Astrocyte of the hippocampus (primary cell): ENCODE measurements around the gene LIN37.
"Not testable (repeated sequence)": the region's sequence is repeated elsewhere in the genome, so short reads cannot be mapped to it uniquely, and the experiment has no call there.

ENCODE experiments used
- DNase-seq: peaks from one replicate; pipeline ENCODE4 v3.0.0; 2011; ENCODE audit warnings: low read depth, low spot score

Gene LIN37

DNA sequence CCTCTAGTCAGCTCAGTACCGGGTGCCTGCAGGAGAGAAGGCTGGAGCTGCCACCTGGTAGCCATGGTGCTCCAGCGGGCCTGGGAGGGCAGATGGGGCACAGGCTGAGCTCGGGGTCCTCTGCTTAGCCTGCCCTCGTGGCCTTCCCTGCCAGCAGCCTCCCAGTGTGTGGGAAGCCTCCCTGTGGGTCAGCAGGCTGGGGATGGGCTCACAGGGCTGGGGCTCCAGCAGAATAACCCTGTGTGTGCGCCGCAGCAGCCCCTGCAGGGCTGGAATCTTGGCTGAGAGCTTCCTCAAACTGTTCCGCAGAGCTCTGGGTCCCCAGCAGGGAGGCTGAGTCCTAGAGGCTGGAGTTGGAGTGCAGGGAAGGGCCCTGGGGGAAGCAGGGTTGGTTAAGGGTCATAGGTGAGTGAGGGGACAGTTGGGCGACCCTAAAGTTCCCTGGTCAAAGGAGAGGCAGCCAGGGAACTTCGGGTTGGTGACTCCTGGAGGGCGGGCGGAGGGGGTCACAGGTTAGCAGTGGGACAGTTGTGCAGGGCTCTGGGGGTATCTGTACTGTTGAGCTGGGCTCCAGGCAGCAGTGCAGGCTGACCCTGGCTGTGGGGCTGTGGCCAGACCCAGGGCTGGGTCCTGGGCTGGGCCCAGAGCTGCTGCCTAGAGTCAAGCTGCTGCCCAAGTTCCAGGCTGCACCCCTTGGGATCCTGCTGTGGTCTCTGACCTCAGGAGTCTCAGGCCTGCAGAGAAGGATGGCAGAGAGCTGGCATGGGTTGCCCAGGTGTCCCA lies 41.0 kb downstream of the LIN37 start:
- DNase-seq = no peak

DNA sequence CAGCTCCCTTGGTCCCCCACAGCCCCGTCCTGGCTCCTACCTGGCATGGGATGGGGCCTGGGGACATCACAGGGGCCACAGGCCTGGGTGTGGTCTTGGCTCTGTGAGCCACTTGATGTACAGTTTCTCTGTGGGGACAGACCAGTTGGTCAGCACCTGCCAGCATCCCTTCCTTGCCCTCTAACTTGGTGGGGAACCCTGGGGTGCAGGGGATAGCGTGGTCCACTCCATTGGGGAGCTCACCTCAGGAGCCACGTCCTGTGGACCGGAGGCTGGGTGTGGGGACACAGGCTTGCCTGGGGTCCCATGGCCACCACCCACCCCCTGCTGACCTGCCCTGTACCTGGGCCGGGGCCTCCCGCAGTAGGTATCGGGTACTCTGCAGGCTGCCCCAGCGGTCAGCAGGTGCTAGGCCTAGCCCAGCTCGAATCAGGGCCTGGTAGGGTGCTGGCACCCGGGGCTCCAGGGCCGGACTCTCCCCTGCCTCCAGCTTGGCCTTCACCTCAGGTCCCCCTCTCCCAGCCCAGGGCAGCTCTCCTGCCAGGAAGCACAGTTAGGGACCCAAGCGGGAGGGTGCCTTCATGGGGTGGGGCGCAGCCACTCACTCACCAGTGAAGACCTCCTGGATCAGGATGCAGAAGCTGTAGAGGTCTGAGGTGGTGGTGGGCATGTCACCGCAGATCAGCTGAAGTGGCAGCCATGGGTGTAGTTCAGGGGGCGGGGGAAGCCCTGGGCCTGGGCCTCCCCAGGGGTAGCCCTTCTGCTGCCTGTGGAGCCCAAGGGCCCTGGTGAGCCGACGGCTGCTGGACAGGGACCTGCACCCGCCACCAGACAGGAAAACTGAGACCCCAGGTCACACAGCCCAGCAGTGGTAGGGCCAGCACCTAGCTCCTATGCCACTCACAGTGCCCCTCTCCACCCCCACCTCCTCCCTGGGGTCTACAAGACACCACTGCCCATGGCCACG lies 41.9 kb downstream of the LIN37 start:
- no peak for DNase-seq

DNA sequence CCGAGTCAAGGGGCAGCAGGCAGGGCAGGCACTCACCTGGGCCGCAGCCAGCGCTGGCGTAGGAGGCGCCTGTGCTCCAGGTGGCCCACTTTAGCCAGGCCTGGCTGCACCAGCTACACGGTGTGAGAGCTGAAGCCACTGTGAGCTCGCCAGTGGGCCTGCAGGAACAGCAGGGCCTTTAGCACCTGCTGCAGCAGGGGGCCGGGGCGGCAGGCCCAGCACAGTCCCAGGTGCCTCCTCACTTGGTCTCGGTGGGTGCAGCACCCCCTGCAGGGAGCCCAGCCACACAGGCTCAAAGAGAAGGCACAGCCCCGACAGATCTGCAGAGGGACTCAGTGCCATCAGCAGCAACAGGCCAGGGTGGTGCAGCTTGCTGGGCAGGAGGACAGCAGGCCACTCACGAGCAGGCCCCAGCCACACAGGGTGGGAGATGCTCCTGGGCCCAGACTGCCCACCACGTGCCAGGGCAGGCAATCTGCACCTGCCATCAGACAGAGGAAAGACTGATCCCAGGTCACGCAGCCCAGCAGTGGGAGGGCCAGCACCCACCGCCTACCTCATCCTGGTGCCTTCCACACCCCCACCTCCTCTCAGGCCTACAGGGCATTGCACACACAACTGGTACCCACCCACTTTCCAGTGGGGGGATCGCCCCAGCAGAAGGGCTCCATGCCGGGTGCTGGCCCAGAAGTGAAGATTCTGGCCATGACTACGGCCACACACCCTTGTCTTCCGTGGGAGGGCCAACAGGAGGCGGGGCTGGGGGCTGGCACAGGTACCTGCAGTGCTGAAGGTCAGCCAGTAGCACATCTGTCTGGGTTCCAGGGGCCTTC lies 42.8 kb downstream of the LIN37 start:
- DNase-seq = no peak

DNA sequence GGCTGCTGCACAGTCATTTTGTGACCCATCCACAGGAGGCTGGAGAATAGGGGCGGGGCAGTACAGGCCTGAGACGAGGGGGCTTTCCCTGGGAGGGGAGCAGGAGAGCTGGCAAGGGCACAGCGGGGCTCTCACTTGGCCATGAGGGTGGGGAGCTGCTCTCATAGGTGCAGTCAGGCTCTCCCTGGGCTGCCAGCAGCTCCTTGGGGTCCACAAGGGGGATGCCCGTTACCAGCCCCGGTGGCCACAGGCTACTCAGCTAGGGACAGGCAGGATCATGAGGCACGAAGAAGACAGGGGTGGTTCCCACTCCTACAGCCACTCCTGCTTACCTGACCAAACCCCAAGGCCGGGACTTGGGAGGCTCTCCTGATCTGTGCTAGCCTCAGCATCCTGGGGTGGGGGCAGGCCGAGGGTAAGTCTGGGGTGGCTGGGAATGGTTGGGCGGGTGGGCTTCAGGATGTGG lies 43.5 kb downstream of the LIN37 start:
- no peak for DNase-seq

DNA sequence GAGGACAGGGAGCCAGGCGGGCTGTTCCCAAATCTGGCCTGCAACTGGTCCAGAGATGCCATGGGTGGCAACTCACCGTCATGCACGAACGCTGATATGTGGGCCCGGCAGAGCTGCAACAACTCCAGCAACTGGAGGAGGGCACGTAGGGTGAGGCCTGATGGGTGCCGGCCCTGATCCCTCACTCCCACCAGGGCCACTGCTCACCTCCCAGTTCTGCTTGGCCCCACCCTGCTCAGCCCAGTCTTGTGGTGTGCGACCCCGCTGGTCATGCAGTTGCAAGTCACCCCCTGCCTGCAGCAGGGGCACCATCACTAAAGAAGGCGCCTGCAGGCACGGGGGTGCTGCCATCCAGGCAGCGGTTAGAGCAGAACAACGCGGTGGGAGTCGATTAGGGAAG lies 43.9 kb downstream of the LIN37 start:
- no peak for DNase-seq

GRCh38 chr19:35792888-35793287 lies 44.5 kb downstream of the LIN37 start:
- no peak for DNase-seq

DNA sequence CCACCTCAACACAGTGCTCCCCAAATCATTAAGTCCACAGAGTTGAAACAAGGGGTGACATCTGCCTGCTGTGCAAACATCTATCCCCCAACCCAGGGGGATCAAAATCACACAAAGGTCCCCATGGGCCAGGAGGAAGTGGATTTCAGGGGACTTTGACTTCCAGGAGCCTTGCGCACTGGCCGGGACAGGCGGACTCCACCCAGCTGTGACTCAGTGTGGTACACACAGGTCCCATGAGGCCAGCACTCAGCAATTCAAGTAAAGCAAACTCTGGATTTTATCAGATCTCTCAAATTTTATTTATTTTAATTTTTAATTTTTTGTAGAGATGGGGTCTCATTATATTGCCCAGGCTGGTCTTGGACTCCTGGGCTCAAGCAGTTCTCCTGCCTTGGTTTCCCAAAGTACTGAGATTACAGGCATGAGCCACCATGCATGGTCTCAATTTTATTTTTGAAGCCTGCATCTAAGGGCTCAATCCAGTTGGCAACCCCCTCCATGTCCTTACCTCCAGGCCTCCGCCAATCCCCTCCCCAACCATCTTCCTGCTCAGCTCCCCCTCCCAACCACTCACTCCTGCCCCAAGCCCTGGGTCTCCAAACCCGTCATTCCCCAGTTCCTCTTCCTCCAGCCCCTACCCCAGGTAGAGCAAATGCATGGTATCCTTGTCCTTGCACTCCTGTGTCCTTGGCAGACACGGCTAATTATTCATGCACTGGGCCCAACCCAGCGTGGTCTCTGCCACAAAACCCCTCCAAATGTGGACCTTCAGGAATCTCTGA lies 45.2 kb downstream of the LIN37 start:
- no peak for DNase-seq

- not testable (repeated sequence) for DNase-seq
Measured at GRCh38 chr19:35795564-35795963, 47.2 kb downstream of the LIN37 start.

GRCh38 chr19:35796645-35797542 lies 48.5 kb downstream of the LIN37 start:
- DNase-seq = no peak

DNA sequence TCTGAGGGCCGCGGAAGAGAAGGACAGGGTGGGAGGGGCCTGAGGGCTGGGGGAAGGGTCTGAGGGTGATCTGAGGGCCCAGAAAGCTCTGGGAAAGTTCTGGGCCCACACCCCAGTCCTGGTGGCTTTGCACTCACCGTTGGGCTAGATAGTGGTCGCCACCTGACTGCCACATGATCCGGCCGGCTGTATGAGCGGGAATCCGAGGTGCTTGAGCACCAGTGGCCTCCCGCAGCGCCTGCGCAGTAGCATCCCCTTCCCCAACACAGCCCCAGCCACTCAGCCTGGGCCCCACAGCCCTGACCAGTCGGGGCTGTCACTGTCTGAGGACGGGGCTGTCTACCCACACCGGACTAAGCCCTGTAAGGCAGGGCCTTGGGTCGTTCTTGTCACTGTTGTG lies 49.3 kb downstream of the LIN37 start:
- DNase-seq = peak; percentile 19

DNA sequence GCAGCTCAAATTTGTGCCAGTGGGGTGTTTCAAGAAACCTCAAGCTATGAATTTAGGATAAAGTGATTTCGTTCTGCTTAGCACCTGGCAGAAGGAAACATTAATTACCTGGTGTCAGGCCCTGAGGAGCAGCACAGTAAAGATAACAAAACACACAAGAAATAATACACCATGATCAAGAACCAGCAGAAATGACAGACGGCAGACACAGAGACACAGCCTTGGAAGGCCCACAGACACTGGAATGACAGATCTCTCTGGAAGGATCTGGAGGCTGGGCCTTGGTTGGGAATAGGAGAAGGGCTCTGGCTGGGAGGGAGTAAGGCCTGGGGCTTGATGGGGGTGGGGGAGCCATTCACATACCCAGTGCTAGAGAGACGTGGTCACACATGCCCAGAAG lies 53.5 kb downstream of the LIN37 start:
- DNase-seq = no peak
